ENCODE measurements around the gene MAGI1.

DNA sequence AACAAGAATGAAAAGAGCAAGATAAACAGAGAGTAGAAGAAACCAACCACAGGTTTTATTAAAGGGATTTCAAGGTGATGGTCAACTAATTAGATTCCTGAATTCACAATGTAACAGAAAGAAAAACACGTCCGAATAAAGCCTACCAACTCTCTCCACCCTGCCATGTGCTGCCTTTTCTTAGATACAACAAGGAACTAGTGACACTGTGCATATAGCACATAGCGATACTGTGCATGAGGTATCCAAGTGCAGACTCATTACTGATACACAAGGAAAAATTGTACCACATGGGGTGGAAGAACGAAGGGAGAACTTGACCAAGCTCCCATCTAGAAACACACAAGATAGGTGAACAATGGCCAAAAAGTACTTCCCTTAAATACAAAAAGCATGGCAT lies 154.6 kb downstream of the MAGI1 start:
- TF ChIP-seq, protein P1, sequence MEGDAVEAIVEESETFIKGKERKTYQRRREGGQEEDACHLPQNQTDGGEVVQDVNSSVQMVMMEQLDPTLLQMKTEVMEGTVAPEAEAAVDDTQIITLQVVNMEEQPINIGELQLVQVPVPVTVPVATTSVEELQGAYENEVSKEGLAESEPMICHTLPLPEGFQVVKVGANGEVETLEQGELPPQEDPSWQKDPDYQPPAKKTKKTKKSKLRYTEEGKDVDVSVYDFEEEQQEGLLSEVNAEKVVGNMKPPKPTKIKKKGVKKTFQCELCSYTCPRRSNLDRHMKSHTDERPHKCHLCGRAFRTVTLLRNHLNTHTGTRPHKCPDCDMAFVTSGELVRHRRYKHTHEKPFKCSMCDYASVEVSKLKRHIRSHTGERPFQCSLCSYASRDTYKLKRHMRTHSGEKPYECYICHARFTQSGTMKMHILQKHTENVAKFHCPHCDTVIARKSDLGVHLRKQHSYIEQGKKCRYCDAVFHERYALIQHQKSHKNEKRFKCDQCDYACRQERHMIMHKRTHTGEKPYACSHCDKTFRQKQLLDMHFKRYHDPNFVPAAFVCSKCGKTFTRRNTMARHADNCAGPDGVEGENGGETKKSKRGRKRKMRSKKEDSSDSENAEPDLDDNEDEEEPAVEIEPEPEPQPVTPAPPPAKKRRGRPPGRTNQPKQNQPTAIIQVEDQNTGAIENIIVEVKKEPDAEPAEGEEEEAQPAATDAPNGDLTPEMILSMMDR (conservative IDR thresholded peaks at IDR 0.05), result no peak
- TF ChIP-seq ZFX (IDR thresholded peaks at IDR 0.05), result no peak

All from C4-2B (cell line).